ENCODE results near the gene DHRSX. TPM values are rescaled to one million over a fixed set of nuclear protein-coding genes. Genes with fewer than 3 reads are reported as not detected.

Gene DHRSX
- total and polyA plus RNA-seq, 2 of the 8 experiments (the other 6 are each of a cell fraction or from before 2014, with no cell fraction given) = 35.1 to 43.4 TPM

- TF ChIP-seq CHD7 (IDR thresholded peaks at IDR 0.05; ENCODE audit: insufficient replicate concordance, low read length) = no peak
- TF ChIP-seq CBX5 (IDR thresholded peaks at IDR 0.05; ENCODE audit: low read depth, low read length) = no peak
- TF ChIP-seq RXRA (IDR thresholded peaks at IDR 0.05; ENCODE audit: insufficient read depth, low read depth, low read length) = no peak
- TF ChIP-seq KDM1A (IDR thresholded peaks at IDR 0.05; ENCODE audit: borderline replicate concordance, low read length) = no peak
- no peak for TF ChIP-seq SP4 (IDR thresholded peaks at IDR 0.05; ENCODE audit: low read length)
- no peak for TF ChIP-seq RBBP5 (IDR thresholded peaks at IDR 0.05; ENCODE audit: borderline replicate concordance, low read depth, low read length)
- TF ChIP-seq SUZ12 (IDR thresholded peaks at IDR 0.05; ENCODE audit: low read length) = no peak
- no peak for TF ChIP-seq RNF2 (IDR thresholded peaks at IDR 0.05; ENCODE audit: borderline replicate concordance, low read depth, low read length, missing control alignments, poor library complexity, severe bottlenecking)
- no peak for TF ChIP-seq NRF1 (IDR thresholded peaks at IDR 0.05; ENCODE audit: low read depth, low read length)
- TF ChIP-seq BCL11A (IDR thresholded peaks at IDR 0.05; ENCODE audit: low read depth in 2 of 2, low read length in 2 of 2) = no peak
These were observed 179.4 kb downstream of the DHRSX start (continued) for GRCh38 chrX:2321411-2321810.
